ENCODE measurements around the gene GPD1.

The GPD1 gene

GRCh38 chr12:50103767-50104321 is at the start of gene GPD1:
Gene GPD1 (plus strand): TSS chr12:50104008. CDS start chr12:50104051, 43 bp downstream.
- intact Hi-C loops (cut with DNase I) = no loop called here
- DNase-seq = peak; percentile 63 to 95 (median 85)

GRCh38 chr12:50055831-50056638 is 47.8 kb upstream of the GPD1 start:
- intact Hi-C loops (cut with DNase I) = loop anchor here (2.0 kb wide), 2 partner anchors 81 to 89 kb away; no protein-coding TSS in a partner anchor
- DNase-seq = peak; percentile 56 to 94 (median 80)

- intact Hi-C loops (cut with DNase I) = loop anchor here (2.0 kb wide), 2 partner anchors 82 to 90 kb away; no protein-coding TSS in a partner anchor
- no peak for DNase-seq
Measured at GRCh38 chr12:50056639-50056976, 47.2 kb upstream of the GPD1 start.

GRCh38 chr12:50057000-50057841 is 46.6 kb upstream of the GPD1 start, which contains the start of gene ASIC1:
Gene ASIC1 (plus strand): TSS chr12:50057596. CDS start chr12:50058767, 1,171 bp downstream.
- DNase-seq = peak; percentile 56 to 92 (median 82)
- intact Hi-C loops (cut with DNase I) = loop anchor here (2.0 kb wide), 2 partner anchors 82 to 90 kb away; no protein-coding TSS in a partner anchor

- DNase-seq = peak in 11 of 42 donors; percentile 25 to 64 (median 49)
- intact Hi-C loops (cut with DNase I) = loop anchor here (2.0 kb wide), 2 partner anchors 83 to 91 kb away; no protein-coding TSS in a partner anchor
Measured at GRCh38 chr12:50057896-50058670, 45.7 kb upstream of the GPD1 start.

GRCh38 chr12:50058743-50059312 is 45.0 kb upstream of the GPD1 start:
- intact Hi-C loops (cut with DNase I) = no loop called here
- DNase-seq = peak in 7 of 42 donors; percentile 21 to 67 (median 43)

- DNase-seq = no peak
Measured at GRCh38 chr12:50059440-50060119, 44.2 kb upstream of the GPD1 start.

GRCh38 chr12:50060120-50060468 is 43.7 kb upstream of the GPD1 start:
- intact Hi-C loops (cut with DNase I) = loop anchor here (10.0 kb wide), 1 partner anchor 195 kb away; no protein-coding TSS in a partner anchor
- DNase-seq = no peak

More at GRCh38 chr12:50059440-50060119, 44.2 kb upstream of the GPD1 start:
- intact Hi-C loops (cut with DNase I) = loop anchor here (10.0 kb wide), 1 partner anchor 195 kb away; no protein-coding TSS in a partner anchor

GRCh38 chr12:50061171-50061570 is 42.6 kb upstream of the GPD1 start:
- peak in 4 of 42 donors; percentile 27 to 54 (median 46) for DNase-seq
- intact Hi-C loops (cut with DNase I) = loop anchor here (10.0 kb wide), 1 partner anchor 196 kb away; no protein-coding TSS in a partner anchor

- DNase-seq = no peak
- intact Hi-C loops (cut with DNase I) = loop anchor here (10.0 kb wide), 1 partner anchor 197 kb away; no protein-coding TSS in a partner anchor
Measured at GRCh38 chr12:50061946-50062686, 41.7 kb upstream of the GPD1 start.

GRCh38 chr12:50062728-50063460 is 40.9 kb upstream of the GPD1 start:
- intact Hi-C loops (cut with DNase I) = loop anchor here (10.0 kb wide), 1 partner anchor 198 kb away; no protein-coding TSS in a partner anchor
- DNase-seq = peak in 38 of 42 donors; percentile 31 to 83 (median 67)

GRCh38 chr12:50065726-50066310 is 38.0 kb upstream of the GPD1 start:
- intact Hi-C loops (cut with DNase I) = loop anchor here (10.0 kb wide), 1 partner anchor 201 kb away; no protein-coding TSS in a partner anchor
- DNase-seq = no peak

- intact Hi-C loops (cut with DNase I) = loop anchor here (10.0 kb wide), 1 partner anchor 202 kb away; no protein-coding TSS in a partner anchor
- no peak for DNase-seq
Measured at GRCh38 chr12:50066402-50066801, 37.4 kb upstream of the GPD1 start.

GRCh38 chr12:50069069-50069468 is 34.7 kb upstream of the GPD1 start:
- intact Hi-C loops (cut with DNase I) = loop anchor here (10.0 kb wide), 1 partner anchor 204 kb away; no protein-coding TSS in a partner anchor

GRCh38 chr12:50069539-50069938 is 34.3 kb upstream of the GPD1 start:
- intact Hi-C loops (cut with DNase I) = loop anchor here (10.0 kb wide), 1 partner anchor 205 kb away; no protein-coding TSS in a partner anchor
- no peak for DNase-seq

More at GRCh38 chr12:50069069-50069468, 34.7 kb upstream of the GPD1 start:
- no peak for DNase-seq
